Ishikawa (cell line): ENCODE data around the gene FAM163B.

ENCODE experiments used
- CEBPB ChIP-seq: IDR thresholded peaks from 2 replicates; pipeline ENCODE4 v1.6.1; 2012
- CREB1 ChIP-seq: IDR thresholded peaks from 2 replicates; pipeline ENCODE4 v1.6.1; 2012; ENCODE audit warnings: low read depth
- EGR1 ChIP-seq: IDR thresholded peaks from 2 replicates; pipeline ENCODE4 v1.6.1; 2012
- EP300 ChIP-seq: IDR thresholded peaks from 2 replicates; pipeline ENCODE4 v1.6.1; 2012; ENCODE audit warnings: borderline replicate concordance
- FOXM1 ChIP-seq: IDR thresholded peaks from 2 replicates; pipeline ENCODE4 v1.6.1; 2012; ENCODE audit warnings: low read depth, borderline replicate concordance
- NFIC ChIP-seq: IDR thresholded peaks from 2 replicates; pipeline ENCODE4 v1.6.1; 2012
- RAD21 ChIP-seq: IDR thresholded peaks from 2 replicates; pipeline ENCODE4 v1.6.1; 2012; ENCODE audit warnings: low read depth
- REST ChIP-seq: IDR thresholded peaks from 2 replicates; pipeline ENCODE4 v1.6.1; 2012; ENCODE audit warnings: low read depth, mild to moderate bottlenecking
- TAF1 ChIP-seq: IDR thresholded peaks from 2 replicates; pipeline ENCODE4 v1.6.1; 2012; ENCODE audit warnings: low read depth, mild to moderate bottlenecking
- TCF12 ChIP-seq: IDR thresholded peaks from 2 replicates; pipeline ENCODE4 v1.6.1; 2012; ENCODE audit warnings: low read depth
- TEAD4 ChIP-seq: IDR thresholded peaks from 2 replicates; pipeline ENCODE4 v1.6.1; 2012
- YY1 ChIP-seq: IDR thresholded peaks from 2 replicates; pipeline ENCODE4 v1.6.1; 2012; ENCODE audit warnings: low read depth
- ZBTB7A ChIP-seq: IDR thresholded peaks from 2 replicates; pipeline ENCODE4 v1.6.1; 2012; ENCODE audit warnings: low read depth
- TF ChIP-seq, protein P1 (sequence below): IDR thresholded peaks from 2 replicates; pipeline ENCODE4 v1.6.1; 2012
- TF ChIP-seq, protein P2 (sequence below): IDR thresholded peaks from 2 replicates; pipeline ENCODE4 v1.6.1; 2012

The FAM163B gene

DNA sequence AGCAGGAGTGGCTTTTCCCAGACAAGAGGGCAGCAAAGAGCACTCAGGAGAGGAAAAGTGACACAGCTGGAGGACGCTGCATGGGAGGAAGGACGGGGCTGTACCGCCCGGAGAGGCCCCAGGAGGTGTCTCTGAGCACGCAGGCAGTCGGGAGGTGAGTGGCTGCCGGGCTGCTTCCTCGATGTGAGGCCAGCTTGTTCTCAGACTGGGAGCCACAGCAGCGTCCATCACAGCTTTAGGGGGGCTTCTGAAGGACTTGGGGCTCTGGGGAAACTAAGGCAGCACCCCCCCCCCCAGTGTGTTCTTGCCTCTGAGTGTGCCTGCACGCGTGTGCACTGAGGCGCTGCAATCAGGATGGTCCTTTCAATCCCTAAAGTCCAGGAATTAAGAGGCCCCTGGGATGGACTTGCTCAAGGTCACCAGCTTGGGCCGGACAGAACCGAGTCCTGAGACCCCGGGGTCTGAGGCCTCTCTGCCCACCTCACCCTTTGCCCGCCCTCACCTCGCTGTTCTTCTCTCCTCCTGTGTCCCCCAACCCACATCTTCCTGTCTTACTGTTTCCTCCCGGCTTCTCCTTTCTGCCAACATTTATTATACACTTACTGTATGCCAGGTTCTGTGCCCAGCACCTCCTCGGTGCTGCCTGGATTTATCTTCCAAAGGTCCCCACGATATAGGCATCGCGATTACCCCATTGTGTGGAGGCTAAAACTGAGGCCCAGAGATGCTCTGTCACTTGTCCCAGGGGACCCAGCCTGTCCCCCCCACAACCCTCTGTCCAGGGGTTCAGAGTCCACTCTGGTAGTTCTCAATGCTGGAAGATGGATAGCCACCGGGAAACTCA is 32.9 kb downstream of the FAM163B start:
- TF ChIP-seq TEAD4 (no peak), EP300 (no peak), TCF12 (no peak), REST (no peak)
- TF ChIP-seq, protein P1, sequence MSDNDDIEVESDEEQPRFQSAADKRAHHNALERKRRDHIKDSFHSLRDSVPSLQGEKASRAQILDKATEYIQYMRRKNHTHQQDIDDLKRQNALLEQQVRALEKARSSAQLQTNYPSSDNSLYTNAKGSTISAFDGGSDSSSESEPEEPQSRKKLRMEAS, result no peak

- TF ChIP-seq ZBTB7A (no peak), CREB1 (no peak), REST (no peak), RAD21 (no peak), CEBPB (no peak), TEAD4 (no peak), YY1 (no peak), FOXM1 (no peak), TCF12 (no peak), EGR1 (no peak), NFIC (no peak), TAF1 (no peak), EP300 (no peak)
- TF ChIP-seq, protein P1, result no peak
- TF ChIP-seq, protein P2, sequence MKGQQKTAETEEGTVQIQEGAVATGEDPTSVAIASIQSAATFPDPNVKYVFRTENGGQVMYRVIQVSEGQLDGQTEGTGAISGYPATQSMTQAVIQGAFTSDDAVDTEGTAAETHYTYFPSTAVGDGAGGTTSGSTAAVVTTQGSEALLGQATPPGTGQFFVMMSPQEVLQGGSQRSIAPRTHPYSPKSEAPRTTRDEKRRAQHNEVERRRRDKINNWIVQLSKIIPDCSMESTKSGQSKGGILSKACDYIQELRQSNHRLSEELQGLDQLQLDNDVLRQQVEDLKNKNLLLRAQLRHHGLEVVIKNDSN, result no peak
Observed at GRCh38 chr9:133575186-133576030, 33.8 kb downstream of the FAM163B start.

GRCh38 chr9:133574771-133575170 is 34.4 kb downstream of the FAM163B start:
- no peak for TF ChIP-seq TEAD4

GRCh38 chr9:133573791-133574515 is 35.2 kb downstream of the FAM163B start:
- TF ChIP-seq, protein P2, result no peak

DNA sequence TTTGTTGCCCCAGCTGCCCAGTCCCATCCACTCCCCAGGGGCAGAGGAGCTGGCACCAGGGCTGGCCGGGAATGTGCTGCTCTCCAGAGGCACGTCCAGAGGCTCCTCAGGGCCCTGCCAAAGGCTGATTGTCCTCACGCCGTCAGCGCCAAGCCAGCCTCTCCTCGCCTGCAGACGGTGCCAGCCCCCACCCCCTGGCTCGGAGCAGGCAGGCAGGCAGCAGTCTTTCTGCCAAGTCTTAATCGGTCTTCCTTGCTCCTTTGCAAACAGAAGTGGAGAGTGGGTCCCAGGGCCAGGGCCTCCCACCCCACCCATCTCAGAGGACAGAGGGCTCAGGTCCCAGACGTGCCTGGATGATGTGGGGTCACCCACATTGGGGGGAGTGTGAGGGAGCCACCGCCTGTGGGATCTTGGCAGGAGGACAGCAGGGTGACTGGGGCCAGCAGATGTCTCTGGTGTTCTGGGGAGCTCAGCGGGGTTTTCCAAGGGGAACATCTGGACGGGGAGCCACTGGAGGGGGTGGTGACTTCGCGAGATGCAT is 36.3 kb downstream of the FAM163B start:
- TF ChIP-seq EGR1 (no peak), CEBPB (no peak), TAF1 (no peak), REST (no peak), EP300 (no peak), TCF12 (no peak), TEAD4 (no peak), FOXM1 (no peak), YY1 (no peak), NFIC (no peak), CREB1 (no peak), ZBTB7A (no peak), RAD21 (no peak)
- TF ChIP-seq, protein P1, result no peak
- TF ChIP-seq, protein P2, result no peak
